GM12878 (cell line): ENCODE measurements around the gene PLCB4. TPM values are rescaled to one million over a fixed set of nuclear protein-coding genes. Genes with fewer than 3 reads are reported as not detected.

Source experiments
- ATAC-seq: fragments of 200-7000 bp; cut with Tn5 transposase; 3 replicates; pipeline ENCODE4 v1.9.1; 2020; ENCODE audit warnings: mild to moderate bottlenecking, moderate library complexity
- BruUV-seq: library from RNA; stranded (reverse); fragments of 400-500 nt; replicated peaks from 2 replicates; lab custom pipeline; 2021; lab: Mats Ljungman, UMichigan
- CTCF ChIA-PET: fragments of 300-600 bp; sonication (Branson Sonifier 250); formaldehyde crosslinking; extraction: SDS; loops from one replicate; lab custom pipeline; 2021; ENCODE audit warnings: inconsistent platforms; lab: Yijun Ruan, JAX
- POLR2A ChIA-PET: fragments of 350-600 bp; formaldehyde crosslinking; extraction: SDS; loops from one replicate; lab custom pipeline; 2021; ENCODE audit warnings: inconsistent platforms; lab: Charles Lee
- RAD21 ChIA-PET: fragments of 300-600 bp; sonication (Branson Sonifier 250); formaldehyde crosslinking; loops from one replicate; lab custom pipeline; 2023; ENCODE audit warnings: antibody characterized with exemption; ENCODE audit not compliant: unreplicated experiment; lab: Charles Lee
- SMC1A ChIA-PET: fragments of 300-600 bp; sonication (Branson Sonifier 250); formaldehyde crosslinking; loops from one replicate; lab custom pipeline; 2023; ENCODE audit not compliant: unreplicated experiment, uncharacterized antibody; lab: Charles Lee
- DNase-seq: peaks from one replicate; pipeline ENCODE4 v3.0.0-alpha.2; 2011; ENCODE audit warnings: low read depth, low spot score
- FAIRE-seq: peaks from 3 replicates; lab custom pipeline; 2011; peaks lifted over from hg19 to GRCh38; lab: Jason Lieb, UNC
- H2AFZ ChIP-seq: 2 replicates; pipeline ENCODE4 v1.6.0; 2011; ENCODE audit warnings: low read depth, low read length, control low read depth; ENCODE audit not compliant: control insufficient read depth
- H3K27ac ChIP-seq: 2 replicates; pipeline ENCODE4 v1.5.1; 2011; ENCODE audit warnings: control low read depth; ENCODE audit not compliant: control insufficient read depth, insufficient read depth
- H3K27me3 ChIP-seq, 2 experiments: replicated peaks in 1 of 2; 2 replicates each; pipeline versions ENCODE4 v1.6.0 to v1.6.1; 2011; ENCODE audit warnings: low read length in 1 of 2; ENCODE audit not compliant: control insufficient read depth in 2 of 2, insufficient read depth in 2 of 2
- H3K36me3 ChIP-seq, 2 experiments: 2 replicates each; pipeline ENCODE4 v1.5.1; 2011; ENCODE audit warnings: low read length in 1 of 2; ENCODE audit not compliant: control insufficient read depth in 2 of 2, insufficient read depth in 2 of 2
- H3K4me1 ChIP-seq: 2 replicates; pipeline ENCODE4 v1.6.1; 2011; ENCODE audit warnings: mild to moderate bottlenecking, low read length, moderate library complexity, mixed read lengths; ENCODE audit not compliant: control insufficient read depth, insufficient read depth
- H3K4me2 ChIP-seq: 2 replicates; pipeline ENCODE4 v1.6.0; 2011; ENCODE audit warnings: control low read depth; ENCODE audit not compliant: control insufficient read depth, insufficient read depth
- H3K4me3 ChIP-seq: fragments of 200-600 bp; sonication (generic); 2 replicates; pipeline ENCODE4 v1.5.1; 2016
- H3K79me2 ChIP-seq: 2 replicates; pipeline ENCODE4 v1.6.0; 2011; ENCODE audit warnings: low read length; ENCODE audit not compliant: control insufficient read depth, insufficient read depth
- H3K9ac ChIP-seq: 2 replicates; pipeline ENCODE4 v1.8.0; 2011; ENCODE audit warnings: low read length, control low read depth, mixed read lengths; ENCODE audit not compliant: control insufficient read depth, insufficient read depth
- H3K9me3 ChIP-seq: replicated peaks from 3 replicates; pipeline ENCODE4 v1.5.1; 2011; ENCODE audit warnings: mild to moderate bottlenecking, low read length; ENCODE audit not compliant: control insufficient read depth, insufficient read depth
- H4K20me1 ChIP-seq: 2 replicates; pipeline ENCODE4 v1.6.0; 2011; ENCODE audit not compliant: control insufficient read depth, insufficient read depth
- ATF7 ChIP-seq: fragments of 450-650 bp; IDR thresholded peaks from 2 replicates; pipeline ENCODE4 v1.6.1; 2016; ENCODE audit warnings: low read depth, mild to moderate bottlenecking
- BCL3 ChIP-seq: IDR thresholded peaks from 2 replicates; pipeline ENCODE4 v1.6.1; 2011; ENCODE audit warnings: borderline replicate concordance, low read depth, mild to moderate bottlenecking, moderate library complexity, low read length; ENCODE audit not compliant: insufficient read depth, poor library complexity, severe bottlenecking
- BMI1 ChIP-seq: fragments of 450-650 bp; IDR thresholded peaks from 2 replicates; pipeline ENCODE4 v1.6.1; 2016; ENCODE audit warnings: mild to moderate bottlenecking, moderate library complexity, borderline replicate concordance
- CHD4 ChIP-seq: fragments of 200-600 bp; sonication (generic); IDR thresholded peaks from 2 replicates; pipeline ENCODE4 v1.6.1; 2016; ENCODE audit warnings: mild to moderate bottlenecking
- POU2F2 ChIP-seq: IDR thresholded peaks from 3 replicates; pipeline ENCODE4 v1.6.1; 2011; ENCODE audit warnings: low read depth, mild to moderate bottlenecking, low read length, borderline replicate concordance
- SPI1 ChIP-seq: IDR thresholded peaks from 2 replicates; pipeline ENCODE4 v1.6.1; 2011; ENCODE audit warnings: low read depth, mild to moderate bottlenecking, low read length, moderate library complexity, borderline replicate concordance; ENCODE audit not compliant: insufficient read depth
- ZNF217 ChIP-seq: fragments of 450-650 bp; IDR thresholded peaks from 2 replicates; pipeline ENCODE4 v1.6.1; 2017; ENCODE audit warnings: antibody characterized with exemption, mild to moderate bottlenecking
- WGBS: methylation state at CpG from one replicate; pipeline ENCODE4 v1.1.6; 2016; ENCODE audit warnings: low lambda C conversion rate; ENCODE audit not compliant: insufficient replicate concordance, insufficient coverage; ENCODE audit errors: missing lambda C conversion rate; 5-methylcytosine and 5-hydroxymethylcytosine counted together
- in situ Hi-C: fragments of 300-500 bp; cut with MboI; formaldehyde crosslinking; loops from 9 replicates; pipeline ENCODE4 v1.14.3; 2018; ENCODE audit warnings: mixed read lengths
- intact Hi-C: fragments of 100-400 bp; cut with micrococcal nuclease; formaldehyde crosslinking; loops from one replicate; pipeline ENCODE4 v1.14.2; 2022; ENCODE audit not compliant: unreplicated experiment
- polyA plus RNA-seq, 11 experiments: library from polyadenylated mRNA; depleted of rRNA in 4 of 11; unstranded in 6 of 11; stranded (reverse) in 5 of 11; fragments of >200 nt; fragmentation: Nextera tagmentation in 4 of 11; fragmentation: Illumina TruSeq in 1 of 11; extraction: Ambion mirVana in 4 of 11; extraction: Trizol in 1 of 11; gene quantifications; 1 replicate in 1 of 11; 2 replicates in 10 of 11; pipeline versions ENCODE4 v1.2.1 to v1.2.3, GENCODE V29; 2011 to 2016; ENCODE audit warnings: inconsistent platforms in 2 of 11, missing spikeins in 2 of 11, low read depth in 1 of 11
- total RNA-seq, 4 experiments: library from RNA; depleted of rRNA in 3 of 4; stranded (reverse); fragments of >200 nt in 3 of 4; fragmentation: Illumina TruSeq in 1 of 4; extraction: Trizol in 1 of 4; gene quantifications; 2 replicates each; pipeline versions ENCODE4 v1.2.1 to v1.2.3, GENCODE V29; 2013 to 2021

The PLCB4 gene
- total and polyA plus RNA-seq, 10 of the 15 experiments (the other 5 are each of a cell fraction or from before 2014, with no cell fraction given): not detected

DNA sequence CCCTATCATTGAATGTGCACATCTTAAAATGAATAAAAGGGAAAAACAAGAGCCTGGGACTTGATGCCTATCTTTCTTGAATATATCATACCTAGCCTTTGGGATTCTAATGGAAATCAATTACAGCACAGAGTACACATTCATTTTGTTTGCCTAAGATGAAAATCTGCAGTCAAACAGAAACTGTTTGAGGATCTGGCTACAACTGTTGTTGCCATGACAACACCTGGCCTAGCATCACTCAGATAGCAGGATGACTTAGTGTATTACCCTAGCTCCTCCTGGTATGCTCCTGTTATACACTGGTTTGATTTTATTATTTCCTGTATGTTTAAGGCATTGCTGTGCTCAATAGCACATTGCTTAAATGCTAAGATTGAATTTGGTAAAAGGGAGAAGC, 374.0 kb downstream of the PLCB4 start (continued):
- peak; percentile 23; the same call in 1 of the 2 replicates for TF ChIP-seq SPI1
- TF ChIP-seq BMI1: peak; percentile 76

GRCh38 chr20:9444921-9445320, 376.0 kb downstream of the PLCB4 start:
- in situ Hi-C loops: no loop called here

DNA sequence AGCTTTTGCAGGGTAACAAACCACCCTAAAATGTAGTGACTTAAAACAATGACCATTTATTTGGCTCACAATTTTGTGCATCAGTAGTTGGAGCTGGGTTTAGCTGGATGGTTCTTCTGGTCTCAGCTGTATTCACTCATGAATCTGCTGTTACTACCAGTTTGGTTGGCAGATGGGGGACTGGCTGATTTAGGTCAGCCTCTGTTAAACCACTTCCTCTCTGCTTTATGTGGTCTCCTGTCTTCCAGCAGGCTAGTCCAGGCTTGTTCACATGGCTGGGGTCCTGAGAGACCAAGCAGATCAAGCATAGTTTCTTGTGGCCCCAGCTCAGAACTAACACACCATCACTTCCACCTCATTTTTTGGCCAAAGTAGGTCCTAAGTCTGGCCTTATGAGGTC, 378.3 kb downstream of the PLCB4 start:
- no peaks in the 10 kb centered on the region for H4K20me1 ChIP-seq
- intact Hi-C loops: no loop called here
- ATAC-seq: no peak
- TF ChIP-seq POU2F2 (no peak), SPI1 (peak; percentile 26; the same call in 1 of the 2 replicates), CHD4 (no peak), BCL3 (no peak), ATF7 (no peak)
- TF ChIP-seq, all 136 proteins: peak for 1
- H2AFZ ChIP-seq: no peak overlapping the region
- BruUV-seq: no TSS peak
- FAIRE-seq: no peak
- in situ Hi-C loops: no loop called here
- H3K4me2 ChIP-seq: no peak overlapping the region
- CTCF ChIA-PET: interaction anchor here (0.6 kb wide), 1 partner anchor 216 kb away, joined by 3 read pairs; no protein-coding TSS in a partner anchor
- H3K27me3 ChIP-seq: no peaks in the 10 kb centered on the region
- H3K4me1 ChIP-seq: peaks cover 4% of the 10 kb centered on the region; the same call in 1 of the 2 replicates
- SMC1A ChIA-PET: interaction anchor here (1.4 to 2.5 kb wide), 2 partner anchors 11 to 39 kb away, joined by 5 to 8 read pairs; no protein-coding TSS in a partner anchor
- peaks cover 9% of the 10 kb centered on the region for H3K9me3 ChIP-seq
- H3K36me3 ChIP-seq: no peaks in the 10 kb centered on the region
- POLR2A ChIA-PET: no interaction called here
- no peak overlapping the region for H3K9ac ChIP-seq
- H3K27ac ChIP-seq: no peak overlapping the region
- no peak for DNase-seq
- H3K4me3 ChIP-seq: no peak overlapping the region
- RAD21 ChIA-PET: no interaction called here
- no peaks in the 10 kb centered on the region for H3K79me2 ChIP-seq

More at GRCh38 chr20:9444921-9445320, 376.0 kb downstream of the PLCB4 start:
- TF ChIP-seq ZNF217: no peak
- Histone ChIP-seq H3K27ac (no peak overlapping the region), H3K4me2 (no peak overlapping the region), H3K79me2 (no peaks in the 10 kb centered on the region), H4K20me1 (no peaks in the 10 kb centered on the region), H3K36me3 (no peaks in the 10 kb centered on the region), H3K9me3 (peaks cover 9% of the 10 kb centered on the region), H3K27me3 (no peaks in the 10 kb centered on the region), H3K9ac (no peak overlapping the region), H3K4me1 (peaks cover 7% of the 10 kb centered on the region; the same call in 1 of the 2 replicates), H2AFZ (no peak overlapping the region), H3K4me3 (no peak overlapping the region)
- ChIA-PET CTCF (interaction anchor here (0.8 kb wide), 1 partner anchor 37 kb away, joined by 4 read pairs; no protein-coding TSS in a partner anchor), SMC1A (no interaction called here), POLR2A (no interaction called here), RAD21 (no interaction called here)
- BruUV-seq: no TSS peak
- 3% methylated on average over 2 of the region's 2 CpGs for WGBS
- ATAC-seq (no peak), FAIRE-seq (no peak), DNase-seq (no peak)
- intact Hi-C loops: no loop called here
